ENCODE measurements around the gene AURKAIP1. TPM values are rescaled to one million over a fixed set of nuclear protein-coding genes. Genes with fewer than 3 reads are reported as not detected.

Gene AURKAIP1
- total RNA-seq, 2 donors from 2014 or later = 159 to 162 TPM

DNA sequence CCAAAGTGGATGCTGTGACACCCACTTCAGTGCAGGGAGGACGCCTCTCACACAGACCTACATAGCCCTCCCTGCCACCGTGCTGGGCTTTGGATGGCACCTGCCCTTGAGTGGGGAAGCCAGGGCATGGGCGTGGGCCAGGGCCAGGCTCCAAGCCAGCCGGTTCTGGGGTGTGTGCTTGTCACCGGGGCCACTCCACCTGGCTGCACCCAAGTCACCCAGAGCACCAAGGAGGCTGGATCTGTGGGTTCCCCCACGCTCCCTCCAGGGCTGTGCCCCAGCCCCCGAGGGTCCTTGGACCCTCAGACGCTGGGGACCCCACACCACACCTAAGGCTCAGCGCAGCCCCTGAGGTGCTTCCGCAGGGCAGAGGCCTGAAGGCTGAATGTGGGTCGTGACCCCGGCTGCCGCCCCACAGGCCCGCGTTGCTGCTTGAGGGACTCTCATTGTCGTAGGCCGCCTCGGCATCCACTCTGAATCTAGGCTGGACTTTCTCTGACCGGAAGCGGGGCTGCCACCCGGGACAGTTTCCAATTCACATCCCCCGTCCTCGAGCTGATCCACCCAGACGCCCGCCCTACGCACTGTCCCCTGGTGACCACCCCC is 18.1 kb downstream of the AURKAIP1 start:
- no peaks in the 10 kb centered on the region for H3K9me3 ChIP-seq (ENCODE audit: control insufficient read depth, low read length)
- peaks cover 6% of the 10 kb centered on the region for H3K4me1 ChIP-seq (ENCODE audit: control insufficient read depth, insufficient read depth, low read length)
- H3K27ac Mint-ChIP-seq = no peak overlapping the region
- WGBS, 2 experiments (ENCODE audit: insufficient coverage in 1 of 2, insufficient read length in 1 of 2) = 75 to 89% methylated on average over 13 to 26 of the region's 26 CpGs
- no peak for TF ChIP-seq CTCF (conservative IDR thresholded peaks at IDR 0.05)
- peaks cover 7% of the 10 kb centered on the region for H3K36me3 ChIP-seq (ENCODE audit: control insufficient read depth, insufficient read depth, low read length)
- peaks cover 24% of the 10 kb centered on the region for H3K4me1 Mint-ChIP-seq
- H3K36me3 Mint-ChIP-seq (ENCODE audit: low read depth) = no peaks in the 10 kb centered on the region
- peak overlapping the region; percentile 94 for H3K27ac ChIP-seq (ENCODE audit: low read depth, low read length)
- peaks cover 10% of the 10 kb centered on the region for H3K27me3 Mint-ChIP-seq (ENCODE audit: insufficient read depth)
- no peaks in the 10 kb centered on the region for H3K9me3 Mint-ChIP-seq
- H3K4me3 ChIP-seq (ENCODE audit: low read length) = peak overlapping the region; percentile 81
- peak; percentile 55 for DNase-seq
- H3K27me3 ChIP-seq (ENCODE audit: control insufficient read depth, insufficient read depth, low read length, poor library complexity, severe bottlenecking) = no peaks in the 10 kb centered on the region
- H3K4me3 Mint-ChIP-seq = peak overlapping the region; percentile 54
- no peak overlapping the region for H3K9ac ChIP-seq (ENCODE audit: extremely low read depth, low read length, poor library complexity, severe bottlenecking)

- 94 to 100% methylated on average over 1 to 8 of the region's 8 CpGs for WGBS, 2 experiments (ENCODE audit: insufficient coverage in 1 of 2, insufficient read length in 1 of 2)
- no peak for DNase-seq
- peaks cover 21% of the 10 kb centered on the region for H3K4me1 Mint-ChIP-seq
- H3K9ac ChIP-seq (ENCODE audit: extremely low read depth, low read length, poor library complexity, severe bottlenecking) = no peak overlapping the region
- H3K36me3 ChIP-seq (ENCODE audit: control insufficient read depth, insufficient read depth, low read length) = peaks cover 7% of the 10 kb centered on the region
- no peaks in the 10 kb centered on the region for H3K9me3 Mint-ChIP-seq
- H3K9me3 ChIP-seq (ENCODE audit: control insufficient read depth, low read length) = no peaks in the 10 kb centered on the region
- H3K27ac ChIP-seq (ENCODE audit: low read depth, low read length) = no peak overlapping the region
- peak overlapping the region; percentile 81 for H3K4me3 ChIP-seq (ENCODE audit: low read length)
- peaks cover 10% of the 10 kb centered on the region for H3K27me3 Mint-ChIP-seq (ENCODE audit: insufficient read depth)
- H3K4me1 ChIP-seq (ENCODE audit: control insufficient read depth, insufficient read depth, low read length) = peaks cover 6% of the 10 kb centered on the region
- no peaks in the 10 kb centered on the region for H3K36me3 Mint-ChIP-seq (ENCODE audit: low read depth)
- no peak for TF ChIP-seq CTCF (conservative IDR thresholded peaks at IDR 0.05)
- no peak overlapping the region for H3K27ac Mint-ChIP-seq
- no peaks in the 10 kb centered on the region for H3K27me3 ChIP-seq (ENCODE audit: control insufficient read depth, insufficient read depth, low read length, poor library complexity, severe bottlenecking)
- H3K4me3 Mint-ChIP-seq = no peak overlapping the region
Observed at GRCh38 chr1:1356166-1356795, 18.7 kb downstream of the AURKAIP1 start.

DNA sequence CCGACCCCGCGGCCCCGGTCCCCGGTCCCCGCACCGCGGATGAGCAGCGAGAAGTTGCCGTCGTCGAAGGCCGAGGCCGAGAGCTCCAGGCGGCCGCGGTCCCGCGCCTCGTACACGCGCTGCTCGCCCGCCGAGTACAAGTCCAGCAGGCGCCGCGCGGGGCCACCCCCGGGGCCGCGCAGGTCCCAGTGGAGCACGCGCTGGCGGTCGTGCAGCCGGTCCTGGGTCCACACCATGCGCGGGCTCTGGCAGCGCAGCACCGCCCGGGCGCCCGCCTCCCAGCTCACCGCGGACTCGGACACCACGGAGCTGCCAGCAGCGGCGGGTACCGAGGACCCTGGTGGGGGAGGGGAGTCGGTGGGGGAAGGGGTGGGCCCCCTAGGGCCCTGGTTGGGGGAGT is 19.6 kb downstream of the AURKAIP1 start:
- Histone ChIP-seq H3K27ac (ENCODE audit: low read depth, low read length) (no peak overlapping the region), H3K36me3 (ENCODE audit: control insufficient read depth, insufficient read depth, low read length) (peaks cover 7% of the 10 kb centered on the region), H3K9ac (ENCODE audit: extremely low read depth, low read length, poor library complexity, severe bottlenecking) (no peak overlapping the region), H3K27me3 (ENCODE audit: control insufficient read depth, insufficient read depth, low read length, poor library complexity, severe bottlenecking) (no peaks in the 10 kb centered on the region), H3K4me3 (ENCODE audit: low read length) (no peak overlapping the region), H3K9me3 (ENCODE audit: control insufficient read depth, low read length) (no peaks in the 10 kb centered on the region), H3K4me1 (ENCODE audit: control insufficient read depth, insufficient read depth, low read length) (peaks cover 6% of the 10 kb centered on the region)
- no peak for TF ChIP-seq CTCF (conservative IDR thresholded peaks at IDR 0.05)
- no peaks in the 10 kb centered on the region for H3K36me3 Mint-ChIP-seq (ENCODE audit: low read depth)
- H3K4me1 Mint-ChIP-seq = peaks cover 14% of the 10 kb centered on the region
- no peak overlapping the region for H3K4me3 Mint-ChIP-seq
- 93 to 96% methylated on average over 27 to 48 of the region's 52 CpGs for WGBS, 2 experiments (ENCODE audit: insufficient coverage in 1 of 2, insufficient read length in 1 of 2)
- DNase-seq = peak; percentile 71
- no peaks in the 10 kb centered on the region for H3K9me3 Mint-ChIP-seq
- H3K27ac Mint-ChIP-seq = no peak overlapping the region
- peaks cover 9% of the 10 kb centered on the region for H3K27me3 Mint-ChIP-seq (ENCODE audit: insufficient read depth)
